Natural killer cell treated with Interleukin-12 subunit alpha and Interleukin-12 subunit beta and Interleukin-15 and Interleukin-18, amount 100 ng/mL, for 72 hours (primary cell): ENCODE results near the gene VSIG4. TPM values are rescaled to one million over a fixed set of nuclear protein-coding genes. Genes with fewer than 3 reads are reported as not detected.
A peak's percentile ranks its signal among the peaks of the same experiment; 100 is the strongest.

Experiments used
- ATAC-seq, 2 donors: fragments of 150-1000 bp; cut with Tn5 transposase in 1 of 2; sonication (Bioruptor Pico), chemical (Tn5 transposase) in 1 of 2; 2 replicates each; pipeline ENCODE4 v1.10.0; 2021
- DNase-seq: peaks from one replicate; pipeline ENCODE4 v3.0.0; 2022; ENCODE audit warnings: low spot score
- H3K27ac Mint-ChIP-seq, 2 donors: 1 replicate in 1 of 2; 2 replicates in 1 of 2; pipeline ENCODE4 v1.8.0; 2022; ENCODE audit warnings: mixed read lengths in 2 of 2, mild to moderate bottlenecking in 1 of 2, moderate library complexity in 1 of 2
- H3K27me3 Mint-ChIP-seq, 2 donors: 1 replicate in 1 of 2; 2 replicates in 1 of 2; pipeline ENCODE4 v1.8.0; 2022; ENCODE audit warnings: mixed read lengths in 2 of 2
- H3K36me3 Mint-ChIP-seq: one replicate; pipeline ENCODE4 v1.8.0; 2022; ENCODE audit warnings: mixed read lengths
- H3K4me1 Mint-ChIP-seq, 2 donors: 1 replicate in 1 of 2; 2 replicates in 1 of 2; pipeline ENCODE4 v1.8.0; 2022; ENCODE audit warnings: low read depth in 2 of 2, mixed read lengths in 2 of 2, mild to moderate bottlenecking in 1 of 2
- H3K4me3 Mint-ChIP-seq: one replicate; pipeline ENCODE4 v1.8.0; 2022; ENCODE audit warnings: mixed read lengths
- H3K9me3 Mint-ChIP-seq: 2 replicates; pipeline ENCODE4 v1.8.0; 2022; ENCODE audit warnings: mixed read lengths
- total RNA-seq, 2 donors: library from RNA; stranded (reverse); gene quantifications; one replicate each; pipeline ENCODE4 v1.2.3, GENCODE V29; 2022

Gene VSIG4
- total RNA-seq, 2 donors from 2014 or later: not detected

GRCh38 chrX:66021401-66021764 is 18.5 kb downstream of the VSIG4 start:
- Mint-ChIP-seq H3K4me1 (peaks cover 52 to 57% of the 10 kb centered on the region in 2 donors), H3K36me3 (peaks cover 12% of the 10 kb centered on the region), H3K9me3 (peaks cover 4% of the 10 kb centered on the region), H3K27me3 (peaks cover 0 to 4% of the 10 kb centered on the region in 2 donors), H3K4me3 (no peak overlapping the region), H3K27ac (peak overlapping the region; percentile 69 to 91)
- DNase-seq (no peak), ATAC-seq (no peak)

DNA sequence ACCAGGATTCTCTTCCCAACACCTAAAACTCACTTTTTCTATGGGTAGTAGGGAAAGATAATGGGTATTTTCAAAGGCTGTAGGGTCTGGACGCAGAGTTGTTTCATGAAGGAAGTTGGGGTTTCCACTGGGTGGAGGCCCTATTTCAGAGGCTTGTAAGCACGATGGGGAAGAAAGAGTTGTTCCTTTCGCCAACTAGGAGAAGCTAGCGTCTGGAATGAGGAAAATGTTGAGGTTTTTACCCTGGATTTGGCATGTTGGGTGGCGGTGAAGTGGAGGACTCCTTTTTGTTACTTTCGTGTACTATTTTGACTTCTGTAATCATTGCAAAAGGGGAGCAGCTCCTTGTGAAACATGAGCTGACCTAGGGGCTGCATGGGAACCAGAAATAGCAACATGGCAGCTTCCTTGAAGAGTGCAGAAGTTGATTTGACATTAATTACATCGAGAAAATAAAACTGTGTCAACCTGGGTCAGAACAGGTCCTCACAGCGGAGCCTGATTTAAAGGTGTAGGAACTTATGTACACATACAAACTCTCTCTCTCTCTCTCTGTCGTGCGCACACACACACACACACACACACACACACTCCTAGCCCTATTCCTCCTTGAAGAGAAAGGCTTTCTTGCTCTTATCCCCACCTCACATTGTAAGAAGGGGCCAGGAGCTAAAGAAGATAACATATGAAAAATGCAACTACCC is 19.1 kb downstream of the VSIG4 start:
- Mint-ChIP-seq H3K27ac (peak overlapping the region; percentile 69 to 91), H3K4me3 (peak overlapping the region; percentile 44), H3K4me1 (peaks cover 58 to 61% of the 10 kb centered on the region in 2 donors), H3K9me3 (peaks cover 4% of the 10 kb centered on the region), H3K27me3 (peaks cover 0 to 4% of the 10 kb centered on the region in 2 donors), H3K36me3 (peaks cover 12% of the 10 kb centered on the region)
- ATAC-seq (no peak), DNase-seq (no peak)

- Mint-ChIP-seq H3K9me3 (no peaks in the 10 kb centered on the region), H3K27ac (peak overlapping the region; percentile 69 to 91), H3K36me3 (peaks cover 12% of the 10 kb centered on the region), H3K27me3 (no peaks in the 10 kb centered on the region), H3K4me3 (peak overlapping the region; percentile 44), H3K4me1 (peaks cover 63 to 66% of the 10 kb centered on the region in 2 donors)
- no peak for ATAC-seq
- no peak for DNase-seq
Observed at GRCh38 chrX:66019974-66020373, 19.9 kb downstream of the VSIG4 start.

DNA sequence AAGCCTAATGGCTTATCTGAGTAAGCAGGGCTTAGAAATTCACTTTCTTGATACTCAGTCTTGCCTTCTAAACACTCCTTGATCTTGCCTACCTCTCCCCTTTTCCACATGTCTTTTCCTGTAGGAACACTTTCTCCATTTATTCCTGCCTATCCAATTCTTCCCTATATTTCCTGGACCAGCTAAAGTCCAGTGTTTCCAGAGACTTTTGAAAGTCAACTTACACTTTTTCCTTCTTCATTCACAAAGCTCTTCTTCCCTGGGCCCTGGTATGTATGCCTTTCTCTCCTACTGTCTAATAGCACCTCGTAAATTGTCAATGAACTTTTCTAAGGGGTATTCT is 20.6 kb downstream of the VSIG4 start:
- H3K27me3 Mint-ChIP-seq: no peaks in the 10 kb centered on the region
- peak overlapping the region; percentile 91 to 94 for H3K27ac Mint-ChIP-seq
- H3K9me3 Mint-ChIP-seq: no peaks in the 10 kb centered on the region
- H3K4me1 Mint-ChIP-seq: peaks cover 63 to 66% of the 10 kb centered on the region in 2 donors
- ATAC-seq (no peak), DNase-seq (no peak)
- peaks cover 12% of the 10 kb centered on the region for H3K36me3 Mint-ChIP-seq
- H3K4me3 Mint-ChIP-seq: peak overlapping the region; percentile 79

- ATAC-seq (no peak), DNase-seq (no peak)
- no peaks in the 10 kb centered on the region for H3K9me3 Mint-ChIP-seq
- H3K4me1 Mint-ChIP-seq: peaks cover 65 to 69% of the 10 kb centered on the region in 2 donors
- peaks cover 12% of the 10 kb centered on the region for H3K36me3 Mint-ChIP-seq
- no peaks in the 10 kb centered on the region for H3K27me3 Mint-ChIP-seq
- H3K27ac Mint-ChIP-seq: peak overlapping the region; percentile 91 to 94
- peak overlapping the region; percentile 79 for H3K4me3 Mint-ChIP-seq
Observed at GRCh38 chrX:66018585-66019309, 21.1 kb downstream of the VSIG4 start.

GRCh38 chrX:66017659-66018170 is 22.2 kb downstream of the VSIG4 start:
- peaks cover 73 to 77% of the 10 kb centered on the region in 2 donors for H3K4me1 Mint-ChIP-seq
- H3K9me3 Mint-ChIP-seq: no peaks in the 10 kb centered on the region
- H3K4me3 Mint-ChIP-seq: peak overlapping the region; percentile 79
- H3K27me3 Mint-ChIP-seq: no peaks in the 10 kb centered on the region
- H3K27ac Mint-ChIP-seq: peak overlapping the region; percentile 91 to 94
- DNase-seq: no peak
- peaks cover 12% of the 10 kb centered on the region for H3K36me3 Mint-ChIP-seq
- ATAC-seq: no peak

DNA sequence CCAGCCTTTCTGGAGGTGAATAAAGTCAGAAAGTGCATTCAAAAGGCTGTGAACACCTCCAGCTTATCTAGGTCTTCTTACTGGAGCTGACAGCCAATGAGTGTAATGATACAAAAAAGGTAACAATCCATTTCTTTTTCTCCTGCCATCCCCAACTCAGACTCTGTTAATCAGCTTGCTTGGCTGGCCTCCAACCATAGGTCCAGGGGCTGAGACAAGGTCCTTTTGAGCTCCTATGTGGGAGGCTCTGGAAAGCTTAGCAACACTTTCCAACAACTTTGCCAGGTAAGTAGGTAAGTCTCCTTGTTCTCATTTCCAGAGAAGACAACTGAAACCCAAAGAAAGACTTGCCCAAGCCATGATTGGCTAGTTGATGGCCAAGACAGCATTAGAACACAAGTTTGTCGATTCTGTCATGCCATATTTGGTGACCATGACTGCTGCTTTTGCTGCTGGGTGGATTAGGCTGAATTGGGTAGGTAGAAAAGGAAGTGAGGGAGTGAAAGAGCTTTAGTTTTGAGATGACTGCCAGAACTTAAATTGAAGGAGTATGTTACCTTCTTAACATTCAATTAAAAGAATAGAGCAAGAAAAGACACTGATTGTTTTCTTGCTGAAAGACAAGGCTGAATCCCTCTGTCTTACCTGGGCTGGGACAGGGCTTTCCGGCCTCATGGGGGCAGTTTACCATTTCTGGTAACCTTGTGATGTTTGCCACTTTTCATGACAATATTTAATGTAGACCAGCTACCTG is 22.8 kb downstream of the VSIG4 start:
- Mint-ChIP-seq H3K4me1 (peaks cover 78 to 83% of the 10 kb centered on the region in 2 donors), H3K4me3 (peak overlapping the region; percentile 79), H3K27me3 (no peaks in the 10 kb centered on the region), H3K27ac (peak overlapping the region; percentile 91 to 94), H3K9me3 (no peaks in the 10 kb centered on the region), H3K36me3 (peaks cover 12% of the 10 kb centered on the region)
- ATAC-seq (no peak), DNase-seq (no peak)

- DNase-seq (no peak), ATAC-seq (peak in 1 of 2 donors; percentile 67)
- Mint-ChIP-seq H3K27me3 (no peaks in the 10 kb centered on the region), H3K4me3 (peak overlapping the region; percentile 79), H3K36me3 (peaks cover 13% of the 10 kb centered on the region), H3K27ac (peak overlapping the region; percentile 91 to 94), H3K9me3 (peaks cover under 1% of the 10 kb centered on the region), H3K4me1 (peaks cover 77 to 82% of the 10 kb centered on the region in 2 donors)
Observed at GRCh38 chrX:66015900-66016689, 23.8 kb downstream of the VSIG4 start.

- ATAC-seq: peak; percentile 71 to 75
- peak; percentile 66 for DNase-seq
- H3K4me1 Mint-ChIP-seq: peaks cover 77 to 82% of the 10 kb centered on the region in 2 donors
- peaks cover 17% of the 10 kb centered on the region for H3K36me3 Mint-ChIP-seq
- H3K9me3 Mint-ChIP-seq: peaks cover 3% of the 10 kb centered on the region
- no peaks in the 10 kb centered on the region for H3K27me3 Mint-ChIP-seq
- peak overlapping the region; percentile 79 for H3K4me3 Mint-ChIP-seq
- H3K27ac Mint-ChIP-seq: peak overlapping the region; percentile 91 to 94
Observed at GRCh38 chrX:66015152-66015831, 24.6 kb downstream of the VSIG4 start.

DNA sequence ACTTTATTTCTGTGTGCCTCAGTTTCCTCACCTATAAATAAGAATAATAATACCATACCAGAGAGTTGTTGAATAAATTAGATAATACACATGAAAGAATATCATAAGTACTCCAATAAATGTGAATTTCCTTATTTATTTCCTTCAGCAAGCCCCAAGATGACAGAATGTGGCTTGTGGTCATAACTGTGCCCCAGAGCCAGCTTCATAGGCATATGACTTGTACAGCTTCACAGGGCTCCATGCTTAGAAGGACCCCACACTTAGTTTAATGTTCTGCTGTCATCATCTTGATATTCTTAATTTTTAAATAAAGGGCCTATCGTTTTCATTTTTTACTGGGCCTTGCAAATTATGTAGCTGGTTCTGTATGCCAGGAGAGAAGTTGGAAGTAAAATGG is 25.3 kb downstream of the VSIG4 start:
- peaks cover 73 to 75% of the 10 kb centered on the region in 2 donors for H3K4me1 Mint-ChIP-seq
- peak overlapping the region; percentile 79 for H3K4me3 Mint-ChIP-seq

DNA sequence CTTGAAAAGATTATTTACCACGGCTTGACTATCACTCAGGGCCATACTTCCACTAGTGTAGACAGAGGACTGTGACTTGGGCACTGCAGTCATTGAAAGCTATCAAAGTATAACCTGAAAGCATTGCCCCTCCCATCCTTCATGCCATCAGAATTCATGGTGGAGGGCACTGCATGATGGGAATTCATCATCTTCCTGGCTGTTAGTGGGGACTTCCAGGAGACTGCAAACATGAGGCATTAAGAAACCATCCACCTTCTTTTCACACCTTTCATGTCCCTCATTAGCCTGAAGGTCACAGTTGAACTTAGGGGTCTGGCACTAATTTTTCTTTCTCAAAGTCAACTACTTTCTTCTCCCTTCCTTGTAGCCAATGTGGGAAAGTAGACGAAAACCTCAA is 25.8 kb downstream of the VSIG4 start:
- peaks cover 8% of the 10 kb centered on the region for H3K36me3 Mint-ChIP-seq
- H3K9me3 Mint-ChIP-seq: peaks cover 3% of the 10 kb centered on the region
- no peak for ATAC-seq
- peak overlapping the region; percentile 91 to 94 for H3K27ac Mint-ChIP-seq
- peaks cover 69 to 70% of the 10 kb centered on the region in 2 donors for H3K4me1 Mint-ChIP-seq
- no peak for DNase-seq
- H3K4me3 Mint-ChIP-seq: peak overlapping the region; percentile 79
- H3K27me3 Mint-ChIP-seq: no peaks in the 10 kb centered on the region

More for the DNA sequence above, 25.3 kb downstream of the VSIG4 start:
- H3K27ac Mint-ChIP-seq: peak overlapping the region; percentile 91 to 94
- H3K36me3 Mint-ChIP-seq: peaks cover 12% of the 10 kb centered on the region
- ATAC-seq: no peak
- no peak for DNase-seq
- H3K27me3 Mint-ChIP-seq: no peaks in the 10 kb centered on the region
- peaks cover 3% of the 10 kb centered on the region for H3K9me3 Mint-ChIP-seq

DNA sequence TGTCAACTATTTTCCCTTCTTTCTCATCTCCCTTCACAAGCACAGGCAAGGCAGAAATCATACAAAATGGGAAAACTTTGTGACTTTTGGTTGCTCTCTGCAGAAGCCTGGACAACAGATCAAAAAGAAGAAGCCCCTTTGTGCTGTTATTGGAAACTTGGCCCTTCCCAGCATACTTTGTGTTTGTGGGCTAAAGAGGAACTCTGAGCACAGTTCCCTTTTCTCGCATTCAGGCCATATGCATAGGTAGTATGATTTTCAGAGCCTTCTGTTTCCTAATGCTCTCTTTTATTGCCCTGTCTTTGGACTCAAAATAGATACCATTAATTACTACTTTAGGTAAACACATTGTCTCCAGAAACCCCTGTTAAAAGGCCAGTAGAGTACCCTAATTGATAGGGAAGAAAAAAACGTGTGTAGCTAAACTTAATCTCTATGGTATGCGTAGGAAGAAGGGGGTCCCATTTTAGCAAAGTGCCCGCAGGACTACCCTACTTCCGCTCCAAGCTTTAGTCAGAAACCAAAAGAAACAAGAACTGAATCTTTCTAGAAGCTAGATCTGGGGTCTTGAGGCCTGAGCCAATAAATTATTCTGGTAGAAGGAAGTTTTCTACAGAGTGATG is 26.6 kb downstream of the VSIG4 start:
- DNase-seq (no peak), ATAC-seq (no peak)
- peaks cover 7% of the 10 kb centered on the region for H3K36me3 Mint-ChIP-seq
- H3K27me3 Mint-ChIP-seq: no peaks in the 10 kb centered on the region
- H3K4me1 Mint-ChIP-seq: peaks cover 64 to 65% of the 10 kb centered on the region in 2 donors
- H3K9me3 Mint-ChIP-seq: peaks cover 3% of the 10 kb centered on the region
- H3K4me3 Mint-ChIP-seq: peak overlapping the region; percentile 79
- H3K27ac Mint-ChIP-seq: peak overlapping the region; percentile 91 to 94
